ENCODE results near the gene CCDC192. TPM values are rescaled to one million over a fixed set of nuclear protein-coding genes. Genes with fewer than 3 reads are reported as not detected.

Gene CCDC192
- total and polyA plus RNA-seq, 4 donors: not detected

DNA sequence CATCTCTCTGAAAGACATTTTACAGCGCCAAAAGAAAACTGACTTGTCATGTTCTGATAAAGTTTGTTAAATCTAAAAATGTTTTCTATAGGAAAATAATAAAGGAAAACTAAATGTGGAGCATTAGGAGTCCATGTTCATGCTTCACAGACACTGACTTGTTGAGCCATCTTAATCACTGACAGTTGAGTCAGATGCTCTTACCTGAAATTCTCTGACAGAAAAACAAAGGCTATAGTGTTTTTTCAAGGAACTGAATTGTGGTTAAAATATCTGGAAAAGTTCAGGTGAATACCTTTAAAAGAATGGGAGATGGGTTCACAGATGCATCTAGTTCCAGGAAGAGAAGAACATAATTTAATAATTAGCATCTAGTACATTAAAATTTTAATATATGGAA, 266.9 kb downstream of the CCDC192 start:
- 98 to 100% methylated on average over 1 of the region's 1 CpG for WGBS, 2 donors
- no peaks in the 10 kb centered on the region for H3K4me1 ChIP-seq (ENCODE audit: control insufficient read depth in 1 of 2, insufficient read depth in 2 of 2, low read length in 2 of 2)
- H3K27ac ChIP-seq (ENCODE audit: low read depth in 1 of 2, low read length in 2 of 2): no peak overlapping the region
- no peaks in the 10 kb centered on the region for H3K36me3 ChIP-seq (ENCODE audit: control insufficient read depth in 1 of 2, insufficient read depth in 2 of 2, low read length in 1 of 2)
- H3K27me3 ChIP-seq (ENCODE audit: control insufficient read depth in 1 of 2, insufficient read depth in 2 of 2, low read length in 1 of 2): no peaks in the 10 kb centered on the region
- no peaks in the 10 kb centered on the region for H3K9me3 ChIP-seq (ENCODE audit: control insufficient read depth, low read length)
- H3K4me3 ChIP-seq (ENCODE audit: low read length in 2 of 2): no peak overlapping the region
- intact Hi-C loops (cut with DNase I): no loop called here
- DNase-seq (no peak), ATAC-seq (ENCODE audit: low FRiP score) (no peak)

DNA sequence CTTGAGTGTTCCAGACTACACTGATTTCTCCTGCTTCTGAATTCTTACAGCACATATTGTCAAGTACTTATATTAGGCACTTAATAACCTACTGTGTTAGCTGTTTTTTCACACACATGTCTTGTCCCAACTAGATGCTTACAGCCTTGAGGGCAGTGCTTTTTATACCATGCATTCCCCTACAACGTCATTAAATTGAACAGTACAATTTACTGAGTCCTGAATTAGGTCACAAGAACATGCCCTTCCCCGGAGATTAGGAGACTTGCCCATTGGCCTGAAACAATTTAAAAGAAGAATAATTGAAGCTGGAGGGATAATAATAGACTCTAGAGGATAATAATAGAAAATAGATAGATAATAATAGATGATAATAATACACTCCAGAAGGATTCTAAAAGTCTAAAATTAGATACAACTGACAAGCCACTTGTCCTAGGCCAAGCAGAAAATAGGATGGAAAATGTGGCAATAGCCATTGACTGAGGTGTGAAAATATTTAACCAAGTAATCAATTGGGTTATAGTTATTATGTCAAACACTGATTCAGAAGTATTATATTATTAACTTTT, 267.7 kb downstream of the CCDC192 start:
- H3K4me1 ChIP-seq (ENCODE audit: control insufficient read depth in 1 of 2, insufficient read depth in 2 of 2, low read length in 2 of 2): no peaks in the 10 kb centered on the region
- DNase-seq (no peak), ATAC-seq (ENCODE audit: low FRiP score) (no peak)
- WGBS, 2 donors: 75% methylated on average over 2 of the region's 2 CpGs
- H3K4me3 ChIP-seq (ENCODE audit: low read length in 2 of 2): no peak overlapping the region
- H3K27me3 ChIP-seq (ENCODE audit: control insufficient read depth in 1 of 2, insufficient read depth in 2 of 2, low read length in 1 of 2): no peaks in the 10 kb centered on the region
- H3K9me3 ChIP-seq (ENCODE audit: control insufficient read depth, low read length): no peaks in the 10 kb centered on the region
- H3K36me3 ChIP-seq (ENCODE audit: control insufficient read depth in 1 of 2, insufficient read depth in 2 of 2, low read length in 1 of 2): no peaks in the 10 kb centered on the region
- intact Hi-C loops (cut with DNase I): no loop called here
- H3K27ac ChIP-seq (ENCODE audit: low read depth in 1 of 2, low read length in 2 of 2): no peak overlapping the region

DNA sequence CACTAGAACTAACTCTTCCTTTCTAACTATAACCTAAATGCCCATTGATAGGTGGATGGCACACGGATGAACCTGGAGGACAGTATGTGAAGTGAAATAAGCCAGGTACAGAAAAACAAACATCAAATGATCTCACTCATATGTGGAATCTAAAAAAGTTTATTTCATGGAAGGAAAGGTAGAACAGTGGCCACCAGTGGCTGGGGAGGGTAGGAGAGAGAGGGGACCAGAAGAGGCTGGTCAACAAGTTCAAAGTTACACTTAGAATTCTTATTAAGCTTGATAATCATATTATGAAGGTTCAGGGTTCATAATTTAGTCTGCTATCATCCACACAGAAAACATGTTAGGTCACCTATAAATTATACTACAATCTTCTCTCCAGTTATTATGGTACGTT, 272.8 kb downstream of the CCDC192 start:
- WGBS, 2 donors: 94 to 98% methylated on average over 2 of the region's 2 CpGs
- intact Hi-C loops (cut with DNase I): no loop called here
- no peaks in the 10 kb centered on the region for H3K27me3 ChIP-seq (ENCODE audit: control insufficient read depth in 1 of 2, insufficient read depth in 2 of 2, low read length in 1 of 2)
- no peak overlapping the region for H3K27ac ChIP-seq (ENCODE audit: low read depth in 1 of 2, low read length in 2 of 2)
- DNase-seq (no peak), ATAC-seq (ENCODE audit: low FRiP score) (no peak)
- no peaks in the 10 kb centered on the region for H3K9me3 ChIP-seq (ENCODE audit: control insufficient read depth, low read length)
- peaks cover 0 to 2% of the 10 kb centered on the region in 2 donors for H3K36me3 ChIP-seq (ENCODE audit: control insufficient read depth in 1 of 2, insufficient read depth in 2 of 2, low read length in 1 of 2)
- no peak overlapping the region for H3K4me3 ChIP-seq (ENCODE audit: low read length in 2 of 2)
- H3K4me1 ChIP-seq (ENCODE audit: control insufficient read depth in 1 of 2, insufficient read depth in 2 of 2, low read length in 2 of 2): no peaks in the 10 kb centered on the region

DNA sequence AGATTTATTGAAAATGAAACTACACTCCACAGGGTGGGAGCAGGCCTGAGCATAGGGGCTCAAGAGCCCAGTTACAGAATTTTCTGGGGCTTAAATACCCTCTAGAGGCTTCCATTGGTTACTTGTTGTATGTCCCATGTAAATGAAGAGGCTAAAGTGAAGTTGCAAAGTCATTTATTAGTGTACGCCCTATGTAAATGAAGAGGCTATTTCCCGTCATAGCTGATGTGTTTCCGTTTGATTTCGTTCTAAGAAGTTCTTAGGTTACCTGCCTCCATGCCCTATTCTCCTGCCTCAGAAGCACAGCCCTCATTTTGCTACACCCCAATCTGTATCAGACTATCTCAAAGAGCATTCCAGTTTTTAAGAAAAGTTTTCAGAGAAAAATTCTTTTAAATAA, 273.3 kb downstream of the CCDC192 start:
- no peaks in the 10 kb centered on the region for H3K4me1 ChIP-seq (ENCODE audit: control insufficient read depth in 1 of 2, insufficient read depth in 2 of 2, low read length in 2 of 2)
- 95 to 96% methylated on average over 4 of the region's 4 CpGs for WGBS, 2 donors
- no peaks in the 10 kb centered on the region for H3K9me3 ChIP-seq (ENCODE audit: control insufficient read depth, low read length)
- intact Hi-C loops (cut with DNase I): no loop called here
- peaks cover 0 to 2% of the 10 kb centered on the region in 2 donors for H3K36me3 ChIP-seq (ENCODE audit: control insufficient read depth in 1 of 2, insufficient read depth in 2 of 2, low read length in 1 of 2)
- no peak overlapping the region for H3K4me3 ChIP-seq (ENCODE audit: low read length in 2 of 2)
- H3K27me3 ChIP-seq (ENCODE audit: control insufficient read depth in 1 of 2, insufficient read depth in 2 of 2, low read length in 1 of 2): no peaks in the 10 kb centered on the region
- no peak for DNase-seq
- no peak overlapping the region for H3K27ac ChIP-seq (ENCODE audit: low read depth in 1 of 2, low read length in 2 of 2)
- ATAC-seq (ENCODE audit: low FRiP score): no peak

DNA sequence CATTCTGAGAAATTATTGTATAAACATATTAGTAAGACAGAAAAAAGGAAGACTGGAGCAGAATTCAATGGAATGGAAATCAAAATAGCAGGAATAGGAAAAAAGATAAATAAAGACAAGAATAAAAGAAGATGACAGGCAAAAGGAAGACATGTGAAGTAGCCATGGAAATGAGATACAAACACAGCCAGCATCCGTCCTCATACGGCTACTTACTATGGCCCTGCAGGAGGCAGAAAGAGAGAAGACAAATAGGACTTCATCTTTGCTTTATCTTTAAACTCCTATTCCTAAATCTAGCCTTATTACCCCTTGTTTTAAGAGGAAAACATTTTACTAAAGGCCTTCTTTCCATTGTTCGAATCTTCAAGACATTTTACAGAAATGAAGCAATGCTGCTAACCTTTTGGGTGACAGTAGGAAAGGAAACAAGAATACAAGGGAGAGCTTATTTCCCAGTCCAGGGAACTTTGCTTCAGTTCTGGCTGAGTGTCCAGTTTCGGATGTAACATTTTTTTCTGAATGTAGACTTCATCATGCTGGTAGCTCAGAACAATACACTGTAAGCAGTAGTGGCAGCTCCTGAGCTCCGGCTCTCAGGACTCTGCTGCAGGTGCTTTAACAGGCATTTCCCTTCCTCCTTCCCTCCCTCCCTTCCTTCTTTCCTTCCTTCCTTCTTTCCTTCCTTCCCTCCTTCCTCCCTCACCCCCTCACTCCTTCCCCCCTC, 274.0 kb downstream of the CCDC192 start:
- Histone ChIP-seq H3K4me1 (ENCODE audit: control insufficient read depth in 1 of 2, insufficient read depth in 2 of 2, low read length in 2 of 2) (no peaks in the 10 kb centered on the region), H3K27me3 (ENCODE audit: control insufficient read depth in 1 of 2, insufficient read depth in 2 of 2, low read length in 1 of 2) (no peaks in the 10 kb centered on the region), H3K4me3 (ENCODE audit: low read length in 2 of 2) (no peak overlapping the region), H3K9me3 (ENCODE audit: control insufficient read depth, low read length) (no peaks in the 10 kb centered on the region), H3K27ac (ENCODE audit: low read depth in 1 of 2, low read length in 2 of 2) (no peak overlapping the region), H3K36me3 (ENCODE audit: control insufficient read depth in 1 of 2, insufficient read depth in 2 of 2, low read length in 1 of 2) (peaks cover 0 to 2% of the 10 kb centered on the region in 2 donors)
- ATAC-seq (ENCODE audit: low FRiP score): no peak
- WGBS, 2 donors: 76 to 78% methylated on average over 5 of the region's 5 CpGs
- no peak for DNase-seq
- intact Hi-C loops (cut with DNase I): no loop called here

DNA sequence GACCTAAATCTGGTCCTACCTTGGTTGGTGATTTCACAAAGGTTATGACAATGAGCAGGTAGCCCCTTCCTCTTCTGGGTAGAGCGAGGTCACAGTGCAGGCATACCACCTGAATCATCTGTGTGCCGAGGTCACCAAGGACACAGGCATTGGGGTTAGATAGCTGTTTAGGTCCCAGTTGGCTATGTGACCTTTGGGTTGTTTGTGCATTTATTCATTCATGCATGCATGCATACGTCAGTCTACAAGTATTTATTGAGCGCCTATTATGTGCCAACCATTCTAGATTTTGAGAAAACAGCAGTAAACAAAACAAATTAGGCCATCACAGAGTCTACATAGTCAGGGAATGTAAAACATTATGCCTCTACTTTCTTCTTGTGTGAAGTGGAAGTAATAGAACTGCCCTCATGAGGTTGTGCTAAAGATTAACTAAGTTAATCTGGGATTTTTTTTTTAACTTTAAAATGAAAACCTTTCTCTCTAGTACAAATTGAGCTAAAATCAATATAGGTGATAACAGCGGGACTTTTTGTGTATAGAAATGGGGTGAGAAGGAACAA, 275.6 kb downstream of the CCDC192 start:
- DNase-seq (no peak), ATAC-seq (ENCODE audit: low FRiP score) (no peak)
- peaks cover 0 to 2% of the 10 kb centered on the region in 2 donors for H3K36me3 ChIP-seq (ENCODE audit: control insufficient read depth in 1 of 2, insufficient read depth in 2 of 2, low read length in 1 of 2)
- H3K4me1 ChIP-seq (ENCODE audit: control insufficient read depth in 1 of 2, insufficient read depth in 2 of 2, low read length in 2 of 2): no peaks in the 10 kb centered on the region
- 94% methylated on average over 5 of the region's 5 CpGs for WGBS, 2 donors
- H3K27me3 ChIP-seq (ENCODE audit: control insufficient read depth in 1 of 2, insufficient read depth in 2 of 2, low read length in 1 of 2): no peaks in the 10 kb centered on the region
- no peaks in the 10 kb centered on the region for H3K9me3 ChIP-seq (ENCODE audit: control insufficient read depth, low read length)
- no peak overlapping the region for H3K27ac ChIP-seq (ENCODE audit: low read depth in 1 of 2, low read length in 2 of 2)
- intact Hi-C loops (cut with DNase I): no loop called here
- no peak overlapping the region for H3K4me3 ChIP-seq (ENCODE audit: low read length in 2 of 2)

DNA sequence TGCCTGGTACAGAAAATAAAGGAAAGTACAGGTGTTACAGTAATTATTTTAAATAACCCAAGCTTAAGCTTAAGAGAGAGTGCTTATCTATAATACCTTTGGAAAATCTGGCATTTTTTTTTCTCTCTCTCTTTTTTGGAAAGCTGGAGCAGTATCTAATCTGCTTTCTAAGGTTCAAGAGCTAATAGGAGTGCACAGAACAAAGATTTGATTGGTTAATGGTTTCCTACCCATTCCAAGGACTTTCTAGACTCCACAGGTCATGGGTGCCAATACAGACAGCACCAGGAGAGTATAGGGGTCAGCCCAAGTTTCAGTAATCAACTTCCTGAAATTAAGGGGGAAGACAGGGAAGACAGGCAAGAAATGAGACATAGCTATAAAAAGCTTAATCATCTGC, 276.3 kb downstream of the CCDC192 start:
- intact Hi-C loops (cut with DNase I): no loop called here
- Histone ChIP-seq H3K4me3 (ENCODE audit: low read length in 2 of 2) (no peak overlapping the region), H3K36me3 (ENCODE audit: control insufficient read depth in 1 of 2, insufficient read depth in 2 of 2, low read length in 1 of 2) (peaks cover 0 to 2% of the 10 kb centered on the region in 2 donors), H3K27me3 (ENCODE audit: control insufficient read depth in 1 of 2, insufficient read depth in 2 of 2, low read length in 1 of 2) (no peaks in the 10 kb centered on the region), H3K9me3 (ENCODE audit: control insufficient read depth, low read length) (no peaks in the 10 kb centered on the region), H3K4me1 (ENCODE audit: control insufficient read depth in 1 of 2, insufficient read depth in 2 of 2, low read length in 2 of 2) (no peaks in the 10 kb centered on the region), H3K27ac (ENCODE audit: low read depth in 1 of 2, low read length in 2 of 2) (no peak overlapping the region)
- no peak for DNase-seq
- ATAC-seq (ENCODE audit: low FRiP score): no peak

DNA sequence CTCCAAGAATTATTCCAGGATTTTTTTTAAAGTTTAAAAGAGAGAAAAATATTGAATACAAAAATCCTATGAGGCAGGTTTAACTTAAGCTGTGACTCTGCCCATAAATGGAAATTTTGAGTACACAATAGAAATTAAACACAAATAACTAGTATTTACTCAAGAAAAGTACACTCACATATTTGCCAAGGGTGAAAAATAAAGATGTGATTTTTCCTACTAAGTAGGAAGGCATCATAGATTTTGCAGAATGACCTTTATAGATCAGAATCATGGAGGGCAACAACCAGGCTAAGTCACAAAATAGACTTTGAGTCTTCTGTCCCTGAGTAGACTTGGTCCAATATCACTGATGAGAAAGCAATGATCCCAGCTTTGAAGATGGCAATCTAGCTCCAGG, 277.7 kb downstream of the CCDC192 start:
- Histone ChIP-seq H3K4me1 (ENCODE audit: control insufficient read depth in 1 of 2, insufficient read depth in 2 of 2, low read length in 2 of 2) (no peaks in the 10 kb centered on the region), H3K27ac (ENCODE audit: low read depth in 1 of 2, low read length in 2 of 2) (no peak overlapping the region), H3K36me3 (ENCODE audit: control insufficient read depth in 1 of 2, insufficient read depth in 2 of 2, low read length in 1 of 2) (peaks cover 0 to 2% of the 10 kb centered on the region in 2 donors), H3K9me3 (ENCODE audit: control insufficient read depth, low read length) (no peaks in the 10 kb centered on the region), H3K27me3 (ENCODE audit: control insufficient read depth in 1 of 2, insufficient read depth in 2 of 2, low read length in 1 of 2) (no peaks in the 10 kb centered on the region), H3K4me3 (ENCODE audit: low read length in 2 of 2) (no peak overlapping the region)
- intact Hi-C loops (cut with DNase I): no loop called here
- ATAC-seq (ENCODE audit: low FRiP score): no peak
- DNase-seq: no peak

DNA sequence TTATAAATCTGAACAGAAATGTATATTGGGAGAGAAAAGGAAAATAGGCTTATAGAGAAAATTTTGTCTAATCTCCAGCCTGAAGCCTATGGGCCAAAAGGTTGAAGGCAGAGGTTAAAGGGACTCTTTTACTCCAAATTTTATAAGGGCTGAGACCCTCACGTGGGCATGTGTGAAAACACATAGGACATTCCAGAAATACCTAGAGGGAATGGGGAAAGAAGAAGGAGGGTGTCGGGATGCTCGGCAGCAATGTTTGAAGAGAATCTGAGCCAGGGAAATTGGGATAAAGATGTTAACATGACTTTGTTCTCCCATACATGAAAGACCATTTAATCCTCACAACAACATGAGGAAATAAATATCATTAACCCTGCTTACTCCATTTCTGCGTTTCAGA, 278.3 kb downstream of the CCDC192 start:
- intact Hi-C loops (cut with DNase I): no loop called here
- Histone ChIP-seq H3K9me3 (ENCODE audit: control insufficient read depth, low read length) (no peaks in the 10 kb centered on the region), H3K4me3 (ENCODE audit: low read length in 2 of 2) (no peak overlapping the region), H3K27ac (ENCODE audit: low read depth in 1 of 2, low read length in 2 of 2) (no peak overlapping the region), H3K27me3 (ENCODE audit: control insufficient read depth in 1 of 2, insufficient read depth in 2 of 2, low read length in 1 of 2) (no peaks in the 10 kb centered on the region), H3K4me1 (ENCODE audit: control insufficient read depth in 1 of 2, insufficient read depth in 2 of 2, low read length in 2 of 2) (no peaks in the 10 kb centered on the region), H3K36me3 (ENCODE audit: control insufficient read depth in 1 of 2, insufficient read depth in 2 of 2, low read length in 1 of 2) (peaks cover 0 to 2% of the 10 kb centered on the region in 2 donors)
- WGBS, 2 donors: 61 to 83% methylated on average over 4 of the region's 4 CpGs
- DNase-seq (no peak), ATAC-seq (ENCODE audit: low FRiP score) (no peak)
